ENCODE data around the gene COL11A1. TPM values are rescaled to one million over a fixed set of nuclear protein-coding genes. Genes with fewer than 3 reads are reported as not detected.

COL11A1 gene
- polyA plus RNA-seq, 2 of the 4 experiments (the other 2 are of a cell fraction), result 6.8 to 13.6 TPM

DNA sequence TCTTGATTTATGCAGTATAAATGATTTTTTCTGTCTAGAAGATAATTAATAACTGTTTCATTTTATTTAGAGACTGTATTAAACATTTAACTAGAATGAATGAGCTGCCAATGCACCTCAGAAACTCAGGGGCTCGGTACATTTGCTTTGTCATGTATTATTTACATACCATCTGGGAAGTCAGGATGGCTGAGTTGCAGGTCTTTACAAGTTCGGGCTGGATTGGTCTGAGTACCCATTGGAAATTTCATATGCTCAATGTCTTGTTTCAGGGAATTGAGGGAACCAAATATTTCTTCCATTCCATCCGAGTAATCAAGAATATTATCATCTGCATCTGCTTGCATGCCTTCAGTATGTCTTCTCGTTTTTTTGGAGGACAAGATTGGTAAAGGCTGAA, 221.7 kb downstream of the COL11A1 start:
- DNase-seq (ENCODE audit: low read depth in 1 of 2, low spot score in 1 of 2), result no peak
- Histone ChIP-seq H3K4me1 (peaks cover 2% of the 10 kb centered on the region; the same call in 2 of the 3 replicates), H3K9me3 (no peaks in the 10 kb centered on the region), H3K27ac (no peak overlapping the region), H3K4me3 (no peak overlapping the region), H3K4me2 (no peak overlapping the region)
- 62% methylated on average over 4 of the region's 4 CpGs for WGBS (ENCODE audit: missing lambda C conversion rate)
- TF ChIP-seq NPAS2 (CRISPR knock-in tag; IDR thresholded peaks at IDR 0.05; ENCODE audit: borderline replicate concordance) (no peak), FOSL2 (IDR thresholded peaks at IDR 0.05) (no peak), FOSL2 (CRISPR knock-in tag; IDR thresholded peaks at IDR 0.05) (no peak), TP53 (CRISPR knock-in tag; IDR thresholded peaks at IDR 0.05) (no peak), RARB (CRISPR knock-in tag; IDR thresholded peaks at IDR 0.05) (no peak), HOXB13 (CRISPR knock-in tag; IDR thresholded peaks at IDR 0.05; ENCODE audit: low read depth) (no peak), CHD2 (IDR thresholded peaks at IDR 0.05; ENCODE audit: low read length, partially characterized antibody) (no peak), RCOR1 (IDR thresholded peaks at IDR 0.05; ENCODE audit: low read depth, low read length) (no peak), JUN (IDR thresholded peaks at IDR 0.05) (no peak), RFX5 (IDR thresholded peaks at IDR 0.05) (no peak), MYC (IDR thresholded peaks at IDR 0.05; ENCODE audit: borderline replicate concordance, low read length) (no peak), HDAC2 (IDR thresholded peaks at IDR 0.05) (no peak), NR3C1 (IDR thresholded peaks at IDR 0.05) (no peak), CBX8 (IDR thresholded peaks at IDR 0.05) (no peak)
- TF ChIP-seq, protein P1, sequence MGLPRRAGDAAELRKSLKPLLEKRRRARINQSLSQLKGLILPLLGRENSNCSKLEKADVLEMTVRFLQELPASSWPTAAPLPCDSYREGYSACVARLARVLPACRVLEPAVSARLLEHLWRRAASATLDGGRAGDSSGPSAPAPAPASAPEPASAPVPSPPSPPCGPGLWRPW (IDR thresholded peaks at IDR 0.05), result no peak
- ChIA-PET POLR2A (no interaction called here), CTCF (no interaction called here)
- no peak for ATAC-seq
- FAIRE-seq, result no peak

DNA sequence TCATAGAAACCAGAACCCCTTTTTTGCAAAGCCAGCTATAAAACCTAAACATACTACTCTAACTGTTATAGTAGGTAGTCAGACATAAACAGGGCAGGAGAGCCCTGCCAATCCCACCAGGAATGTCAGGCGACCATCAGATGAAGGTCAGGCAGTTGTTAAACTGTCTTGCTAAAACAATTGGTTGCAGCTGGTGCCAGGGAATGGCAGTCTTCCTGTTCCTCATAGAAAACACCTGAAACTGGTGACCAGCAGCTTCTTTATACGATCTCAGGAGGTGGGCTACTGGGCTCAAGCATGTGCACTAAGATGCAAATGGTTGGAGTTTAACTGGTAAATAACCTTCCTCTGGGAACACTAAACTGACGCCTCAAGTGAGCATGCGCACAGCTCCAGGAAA, 224.1 kb downstream of the COL11A1 start:
- ATAC-seq (no peak), FAIRE-seq (no peak), DNase-seq (ENCODE audit: low read depth in 1 of 2, low spot score in 1 of 2) (no peak)
- ChIA-PET POLR2A (no interaction called here), CTCF (no interaction called here)
- 96% methylated on average over 4 of the region's 4 CpGs for WGBS (ENCODE audit: missing lambda C conversion rate)
- no peak overlapping the region for H3K4me3 ChIP-seq
- no peaks in the 10 kb centered on the region for H3K9me3 ChIP-seq
- H3K27ac ChIP-seq, result no peak overlapping the region
- peaks cover 10% of the 10 kb centered on the region for H3K4me1 ChIP-seq
- TF ChIP-seq HEYL (CRISPR knock-in tag; IDR thresholded peaks at IDR 0.05), result no peak
- TF ChIP-seq JUNB (IDR thresholded peaks at IDR 0.05), result no peak
- no peak for TF ChIP-seq SREBF2 (IDR thresholded peaks at IDR 0.05)
- no peak for TF ChIP-seq JUN (IDR thresholded peaks at IDR 0.05)
- no peak for TF ChIP-seq POLR2A (IDR thresholded peaks at IDR 0.05; ENCODE audit: low read length)
- TF ChIP-seq, protein P2, sequence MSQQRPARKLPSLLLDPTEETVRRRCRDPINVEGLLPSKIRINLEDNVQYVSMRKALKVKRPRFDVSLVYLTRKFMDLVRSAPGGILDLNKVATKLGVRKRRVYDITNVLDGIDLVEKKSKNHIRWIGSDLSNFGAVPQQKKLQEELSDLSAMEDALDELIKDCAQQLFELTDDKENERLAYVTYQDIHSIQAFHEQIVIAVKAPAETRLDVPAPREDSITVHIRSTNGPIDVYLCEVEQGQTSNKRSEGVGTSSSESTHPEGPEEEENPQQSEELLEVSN (IDR thresholded peaks at IDR 0.05; ENCODE audit: borderline replicate concordance, low read depth), result no peak
- no peak for TF ChIP-seq RCOR1 (IDR thresholded peaks at IDR 0.05; ENCODE audit: low read depth, low read length)
- TF ChIP-seq, protein P3, sequence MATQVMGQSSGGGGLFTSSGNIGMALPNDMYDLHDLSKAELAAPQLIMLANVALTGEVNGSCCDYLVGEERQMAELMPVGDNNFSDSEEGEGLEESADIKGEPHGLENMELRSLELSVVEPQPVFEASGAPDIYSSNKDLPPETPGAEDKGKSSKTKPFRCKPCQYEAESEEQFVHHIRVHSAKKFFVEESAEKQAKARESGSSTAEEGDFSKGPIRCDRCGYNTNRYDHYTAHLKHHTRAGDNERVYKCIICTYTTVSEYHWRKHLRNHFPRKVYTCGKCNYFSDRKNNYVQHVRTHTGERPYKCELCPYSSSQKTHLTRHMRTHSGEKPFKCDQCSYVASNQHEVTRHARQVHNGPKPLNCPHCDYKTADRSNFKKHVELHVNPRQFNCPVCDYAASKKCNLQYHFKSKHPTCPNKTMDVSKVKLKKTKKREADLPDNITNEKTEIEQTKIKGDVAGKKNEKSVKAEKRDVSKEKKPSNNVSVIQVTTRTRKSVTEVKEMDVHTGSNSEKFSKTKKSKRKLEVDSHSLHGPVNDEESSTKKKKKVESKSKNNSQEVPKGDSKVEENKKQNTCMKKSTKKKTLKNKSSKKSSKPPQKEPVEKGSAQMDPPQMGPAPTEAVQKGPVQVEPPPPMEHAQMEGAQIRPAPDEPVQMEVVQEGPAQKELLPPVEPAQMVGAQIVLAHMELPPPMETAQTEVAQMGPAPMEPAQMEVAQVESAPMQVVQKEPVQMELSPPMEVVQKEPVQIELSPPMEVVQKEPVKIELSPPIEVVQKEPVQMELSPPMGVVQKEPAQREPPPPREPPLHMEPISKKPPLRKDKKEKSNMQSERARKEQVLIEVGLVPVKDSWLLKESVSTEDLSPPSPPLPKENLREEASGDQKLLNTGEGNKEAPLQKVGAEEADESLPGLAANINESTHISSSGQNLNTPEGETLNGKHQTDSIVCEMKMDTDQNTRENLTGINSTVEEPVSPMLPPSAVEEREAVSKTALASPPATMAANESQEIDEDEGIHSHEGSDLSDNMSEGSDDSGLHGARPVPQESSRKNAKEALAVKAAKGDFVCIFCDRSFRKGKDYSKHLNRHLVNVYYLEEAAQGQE (IDR thresholded peaks at IDR 0.05), result no peak
- TF ChIP-seq NR3C1 (IDR thresholded peaks at IDR 0.05), result no peak
- no peak for TF ChIP-seq CEBPB (IDR thresholded peaks at IDR 0.05)
- no peak for TF ChIP-seq ZNF302 (CRISPR knock-in tag; IDR thresholded peaks at IDR 0.05)
- TF ChIP-seq, protein P4, sequence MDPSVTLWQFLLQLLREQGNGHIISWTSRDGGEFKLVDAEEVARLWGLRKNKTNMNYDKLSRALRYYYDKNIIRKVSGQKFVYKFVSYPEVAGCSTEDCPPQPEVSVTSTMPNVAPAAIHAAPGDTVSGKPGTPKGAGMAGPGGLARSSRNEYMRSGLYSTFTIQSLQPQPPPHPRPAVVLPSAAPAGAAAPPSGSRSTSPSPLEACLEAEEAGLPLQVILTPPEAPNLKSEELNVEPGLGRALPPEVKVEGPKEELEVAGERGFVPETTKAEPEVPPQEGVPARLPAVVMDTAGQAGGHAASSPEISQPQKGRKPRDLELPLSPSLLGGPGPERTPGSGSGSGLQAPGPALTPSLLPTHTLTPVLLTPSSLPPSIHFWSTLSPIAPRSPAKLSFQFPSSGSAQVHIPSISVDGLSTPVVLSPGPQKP (IDR thresholded peaks at IDR 0.05; ENCODE audit: low read depth, low read length), result no peak
- TF ChIP-seq TFCP2L1 (CRISPR knock-in tag; IDR thresholded peaks at IDR 0.05), result no peak
- no peak for TF ChIP-seq ESRRA (IDR thresholded peaks at IDR 0.05; ENCODE audit: borderline replicate concordance, low read length)
- no peak for TF ChIP-seq KDM5A (IDR thresholded peaks at IDR 0.05)
- no peak for TF ChIP-seq EHF (CRISPR knock-in tag; IDR thresholded peaks at IDR 0.05)
- TF ChIP-seq NPAS2 (CRISPR knock-in tag; IDR thresholded peaks at IDR 0.05; ENCODE audit: borderline replicate concordance), result no peak
- TF ChIP-seq ZSCAN20 (CRISPR knock-in tag; IDR thresholded peaks at IDR 0.05), result no peak
- TF ChIP-seq HOXB5 (CRISPR knock-in tag; IDR thresholded peaks at IDR 0.05), result no peak
- no peak for TF ChIP-seq GATA3 (IDR thresholded peaks at IDR 0.05; ENCODE audit: borderline replicate concordance)
- no peak overlapping the region for H3K4me2 ChIP-seq
